Measurements from ENCODE around the gene CYB5D1.

CYB5D1 gene

DNA sequence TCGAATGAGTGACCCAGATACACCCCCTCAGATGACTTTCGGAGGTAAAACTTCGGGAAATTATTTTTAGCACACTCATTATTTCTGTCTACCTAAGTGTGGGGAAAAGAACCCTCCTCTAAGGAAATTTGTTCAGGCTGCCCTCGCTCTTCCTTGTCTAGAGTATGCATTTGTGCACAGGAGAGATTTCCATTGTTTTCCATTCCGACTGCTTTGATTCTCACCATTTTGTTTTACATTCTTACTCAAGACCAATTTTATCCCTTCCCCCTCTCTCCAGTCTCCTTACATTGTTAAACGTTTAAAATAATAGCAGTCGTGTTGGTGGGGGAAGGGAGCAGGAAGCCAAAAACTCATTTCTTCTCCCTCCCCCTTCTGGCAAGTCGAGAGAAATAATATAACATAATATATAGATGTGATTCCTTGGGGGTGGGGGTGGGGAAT is 29.3 kb downstream of the CYB5D1 start:
- no peak for DNase-seq

DNA sequence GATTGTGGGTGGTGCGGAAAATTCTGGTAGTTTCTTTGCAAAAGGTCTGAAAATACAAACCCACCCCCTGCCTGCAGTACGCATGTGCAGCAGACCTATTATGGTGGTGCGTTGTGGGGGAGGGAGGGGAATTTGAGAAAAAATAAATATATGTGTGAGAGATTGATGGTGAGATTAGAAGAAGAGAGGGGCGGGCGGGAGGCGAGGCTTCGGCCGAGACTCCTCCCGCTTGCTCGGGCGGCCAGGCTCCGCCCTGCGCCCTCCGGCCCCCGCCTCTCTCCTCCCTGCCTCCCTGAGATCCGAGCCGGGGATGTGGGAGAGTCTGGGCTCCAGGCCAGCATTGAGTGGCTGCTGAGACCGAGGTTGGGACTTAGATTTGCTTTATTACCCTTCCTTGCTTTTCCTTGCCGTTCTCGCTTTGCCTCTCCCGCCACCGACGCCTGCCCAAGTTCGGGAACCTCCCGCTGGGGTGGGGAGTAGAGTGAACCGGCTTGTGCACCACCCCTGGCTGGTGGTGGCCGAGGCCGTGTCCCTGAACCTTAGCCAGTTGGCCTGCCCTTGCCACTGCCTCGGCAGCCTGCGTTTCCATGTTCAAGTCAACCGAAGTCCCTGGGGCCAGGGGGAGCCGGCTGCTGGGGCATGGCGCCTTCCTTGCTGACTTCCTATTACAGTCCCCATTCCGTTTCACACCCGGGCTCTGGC is 29.8 kb downstream of the CYB5D1 start:
- DNase-seq = peak; percentile 99

DNA sequence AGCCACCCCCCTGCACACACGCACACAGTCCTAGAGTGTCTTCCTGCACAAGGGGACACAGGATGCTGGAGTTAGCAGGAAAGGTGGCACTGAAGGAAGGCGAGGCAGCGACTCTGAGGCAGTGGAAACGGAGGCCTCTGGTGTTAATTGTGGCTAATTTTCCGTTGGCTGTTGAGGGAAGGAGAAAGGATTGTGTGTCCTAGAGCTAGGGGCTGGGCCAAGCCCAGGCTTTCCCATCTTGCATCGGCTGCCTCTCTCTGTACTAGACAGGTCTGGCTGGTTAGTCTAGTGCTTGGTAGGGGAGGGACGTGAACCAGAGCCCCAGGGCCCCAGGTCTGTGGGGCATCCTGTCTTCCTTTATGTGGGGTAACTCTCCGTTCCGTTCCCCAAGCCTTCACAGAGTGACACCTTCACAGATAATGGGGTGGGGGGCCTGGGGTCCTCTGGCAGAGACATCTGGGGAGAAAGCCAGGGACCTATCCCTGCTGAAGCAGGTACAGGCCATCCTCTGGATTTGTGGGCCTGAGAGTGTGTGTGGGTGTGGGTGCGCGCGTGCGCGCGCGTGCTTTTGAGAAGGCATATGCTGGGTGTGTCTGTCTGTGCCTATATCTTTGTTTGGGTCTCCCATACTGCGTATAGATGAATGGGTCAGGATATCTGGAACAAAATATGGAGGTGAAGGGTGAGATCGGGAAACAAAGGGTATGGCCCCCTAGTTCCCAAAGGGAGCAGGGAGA is 30.5 kb downstream of the CYB5D1 start, which contains the start of gene CHD3:
Gene CHD3, plus strand, starts transcription at position 606 of the 737 bp plus-strand sequence. CDS start 212 bp downstream, outside the sequence.
- DNase-seq = peak; percentile 30

DNA sequence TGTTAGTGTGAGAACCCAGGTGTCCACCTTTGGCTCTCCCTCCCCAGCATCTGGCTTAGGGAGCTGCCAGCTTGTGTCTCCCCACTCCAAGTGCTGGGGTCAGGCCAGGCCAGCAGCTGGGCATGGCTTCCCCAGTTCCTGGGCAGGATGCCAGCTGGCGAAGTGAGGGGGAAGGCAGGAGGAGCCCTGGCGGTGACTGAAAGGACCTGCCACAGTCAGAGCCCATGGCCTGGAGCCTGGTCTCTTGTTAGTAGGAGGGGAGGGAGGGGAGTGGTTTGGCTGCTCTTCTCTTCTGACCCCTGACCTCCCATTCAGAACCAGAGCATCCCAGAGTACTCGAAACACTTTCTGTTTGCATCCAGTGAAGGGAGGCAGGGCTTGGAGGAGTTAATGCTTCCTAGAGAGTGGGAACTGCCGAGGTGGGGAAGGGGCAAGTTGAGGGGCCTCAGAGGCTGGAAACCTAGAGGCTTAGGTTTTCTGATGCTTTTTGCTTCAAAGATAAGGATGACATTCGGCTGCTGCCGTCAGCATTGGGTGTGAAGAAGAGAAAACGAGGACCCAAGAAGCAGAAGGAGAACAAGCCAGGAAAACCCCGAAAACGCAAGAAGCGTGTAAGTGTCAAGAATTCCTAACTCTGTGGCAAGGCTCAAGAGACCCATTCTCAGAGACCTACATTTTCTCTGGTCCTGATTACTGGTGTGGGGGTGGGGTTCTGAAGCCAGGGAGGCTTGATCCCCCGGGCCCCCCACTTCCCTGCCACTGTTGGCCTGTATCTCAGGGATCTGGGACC is 31.6 kb downstream of the CYB5D1 start:
- DNase-seq = peak; percentile 97

DNA sequence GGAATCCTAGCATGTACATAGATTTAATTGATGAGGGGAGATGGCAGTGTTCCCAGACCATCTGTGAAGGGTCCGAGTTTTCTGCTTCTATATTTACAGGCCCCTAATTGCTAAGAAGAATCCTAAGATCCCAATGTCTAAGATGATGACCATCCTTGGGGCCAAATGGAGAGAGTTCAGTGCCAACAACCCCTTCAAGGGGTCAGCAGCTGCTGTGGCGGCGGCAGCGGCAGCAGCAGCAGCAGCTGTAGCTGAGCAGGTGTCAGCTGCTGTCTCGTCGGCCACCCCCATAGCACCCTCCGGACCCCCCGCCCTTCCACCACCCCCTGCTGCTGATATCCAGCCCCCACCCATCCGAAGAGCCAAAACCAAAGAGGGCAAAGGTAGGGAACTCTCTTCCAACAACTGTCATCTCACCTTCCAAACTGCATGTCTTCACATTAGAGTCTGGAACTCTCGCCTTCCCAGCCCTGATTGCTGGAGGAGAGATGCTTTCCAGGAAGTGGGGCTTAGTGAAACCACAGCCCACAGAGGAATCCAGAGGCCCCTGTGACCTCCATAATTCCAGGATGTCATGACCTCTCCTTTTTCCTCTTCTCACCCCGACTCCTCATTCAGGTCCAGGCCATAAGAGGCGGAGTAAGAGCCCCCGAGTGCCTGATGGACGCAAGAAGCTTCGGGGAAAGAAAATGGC is 35.5 kb downstream of the CYB5D1 start:
- no peak for DNase-seq

DNA sequence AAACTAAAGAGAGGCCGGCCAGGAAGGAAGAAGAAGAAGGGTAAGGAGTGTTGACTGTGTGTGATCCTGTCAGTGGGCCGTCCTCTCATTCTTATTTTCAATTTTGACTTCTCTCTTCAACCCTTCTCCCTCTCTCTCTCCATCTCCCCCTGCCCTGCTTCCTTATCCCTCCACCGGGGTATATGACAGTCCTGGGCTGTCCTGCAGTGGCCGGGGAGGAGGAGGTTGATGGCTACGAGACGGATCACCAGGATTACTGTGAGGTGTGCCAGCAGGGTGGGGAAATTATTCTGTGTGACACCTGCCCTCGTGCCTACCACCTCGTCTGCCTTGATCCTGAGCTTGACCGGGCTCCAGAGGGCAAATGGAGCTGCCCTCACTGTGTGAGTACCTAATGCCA is 36.4 kb downstream of the CYB5D1 start:
- no peak for DNase-seq

DNA sequence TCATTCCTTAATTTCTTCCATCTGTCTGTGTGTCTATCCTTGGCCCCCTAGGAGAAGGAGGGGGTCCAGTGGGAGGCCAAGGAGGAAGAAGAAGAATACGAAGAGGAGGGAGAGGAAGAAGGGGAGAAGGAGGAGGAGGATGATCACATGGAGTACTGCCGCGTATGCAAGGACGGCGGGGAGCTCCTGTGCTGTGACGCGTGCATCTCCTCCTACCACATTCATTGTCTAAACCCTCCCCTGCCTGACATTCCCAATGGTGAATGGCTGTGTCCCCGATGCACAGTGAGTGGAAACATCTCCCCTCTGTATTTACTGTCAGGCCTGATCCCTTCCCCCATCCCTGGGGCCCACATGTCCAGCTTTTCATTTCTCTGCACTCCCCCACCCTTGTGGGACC is 37.1 kb downstream of the CYB5D1 start:
- DNase-seq = no peak

DNA sequence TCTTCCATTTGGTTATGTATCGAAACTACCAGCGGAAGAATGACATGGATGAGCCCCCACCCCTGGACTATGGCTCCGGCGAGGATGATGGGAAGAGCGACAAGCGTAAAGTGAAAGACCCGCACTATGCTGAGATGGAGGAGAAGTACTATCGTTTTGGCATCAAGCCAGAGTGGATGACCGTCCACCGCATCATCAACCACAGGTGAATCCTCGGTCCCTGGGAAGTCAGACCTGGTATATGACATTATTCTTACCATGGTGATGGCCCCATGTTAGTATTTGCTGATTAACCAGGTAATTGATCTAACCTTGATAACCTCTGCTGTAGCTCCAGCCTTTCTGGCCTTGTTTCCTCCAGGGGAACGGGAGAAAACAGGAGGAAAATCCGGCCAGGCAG is 39.3 kb downstream of the CYB5D1 start:
- DNase-seq = no peak

DNA sequence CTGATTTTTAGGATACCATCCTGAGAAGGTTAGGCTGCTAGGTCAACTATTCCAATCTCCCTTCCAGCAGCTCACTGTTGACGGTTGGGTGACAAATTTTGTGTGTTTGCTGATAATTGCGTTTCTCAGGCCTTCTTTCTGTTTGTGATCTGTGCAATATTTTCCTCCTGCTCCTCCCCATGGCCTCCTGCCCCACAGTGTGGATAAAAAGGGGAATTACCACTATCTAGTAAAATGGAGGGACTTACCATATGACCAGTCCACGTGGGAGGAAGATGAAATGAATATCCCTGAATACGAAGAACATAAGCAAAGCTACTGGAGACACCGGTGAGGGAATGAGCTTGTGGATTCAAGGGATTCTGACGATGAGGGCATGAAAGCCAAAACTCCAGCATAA is 40.0 kb downstream of the CYB5D1 start:
- DNase-seq = peak; percentile 87

DNA sequence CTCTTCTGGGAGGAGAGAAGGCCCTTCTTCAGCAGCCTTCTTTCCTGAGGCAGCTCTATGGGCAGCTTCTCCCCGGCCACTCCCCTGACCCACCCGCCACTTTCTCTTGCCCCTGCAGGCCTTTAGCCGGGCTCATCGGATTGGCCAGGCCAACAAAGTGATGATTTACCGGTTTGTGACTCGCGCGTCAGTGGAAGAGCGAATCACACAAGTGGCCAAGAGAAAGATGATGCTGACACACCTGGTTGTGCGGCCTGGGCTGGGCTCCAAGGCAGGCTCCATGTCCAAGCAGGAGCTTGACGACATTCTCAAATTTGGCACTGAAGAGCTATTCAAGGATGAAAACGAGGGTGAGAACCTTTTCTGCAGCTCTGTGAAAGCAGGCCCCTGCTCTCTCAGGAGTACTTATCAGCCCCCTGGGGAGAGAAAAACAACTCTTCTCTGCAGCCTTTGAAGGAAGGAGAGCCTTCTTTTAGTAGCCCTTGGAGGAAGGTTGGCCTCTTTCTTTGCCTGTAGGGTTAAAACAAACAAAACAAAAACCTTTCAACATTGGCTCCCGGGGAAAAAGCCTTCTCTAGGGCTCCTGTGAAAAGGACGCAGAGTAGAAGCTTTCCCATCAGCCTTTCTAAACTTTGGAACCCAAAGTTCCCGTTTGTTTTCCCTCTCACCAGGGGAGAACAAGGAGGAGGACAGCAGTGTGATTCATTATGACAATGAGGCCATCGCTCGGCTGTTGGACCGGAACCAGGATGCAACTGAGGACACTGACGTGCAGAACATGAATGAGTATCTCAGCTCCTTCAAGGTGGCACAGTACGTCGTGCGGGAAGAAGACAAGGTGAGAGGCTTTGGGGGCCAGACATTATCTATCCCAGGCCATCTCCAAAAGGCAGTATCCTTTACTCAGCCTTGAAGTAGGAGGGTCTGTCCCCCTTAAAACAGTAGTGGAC is 45.6 kb downstream of the CYB5D1 start:
- no peak for DNase-seq

DNA sequence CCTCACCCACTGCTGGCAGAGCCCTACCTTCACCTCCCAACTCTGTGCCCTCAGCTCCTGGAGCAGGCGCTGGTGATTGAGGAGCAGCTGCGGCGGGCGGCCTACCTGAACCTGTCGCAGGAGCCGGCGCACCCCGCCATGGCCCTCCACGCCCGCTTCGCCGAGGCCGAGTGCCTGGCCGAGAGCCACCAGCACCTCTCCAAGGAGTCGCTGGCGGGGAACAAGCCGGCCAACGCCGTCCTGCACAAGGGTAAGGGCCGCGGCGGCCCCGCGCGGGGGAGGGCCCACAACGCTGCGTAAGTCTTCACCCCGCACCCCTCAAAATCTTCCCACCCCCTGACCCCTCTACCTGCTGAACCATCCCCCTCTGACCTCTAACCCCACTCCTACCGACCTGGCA is 51.3 kb downstream of the CYB5D1 start:
- DNase-seq = no peak

DNA sequence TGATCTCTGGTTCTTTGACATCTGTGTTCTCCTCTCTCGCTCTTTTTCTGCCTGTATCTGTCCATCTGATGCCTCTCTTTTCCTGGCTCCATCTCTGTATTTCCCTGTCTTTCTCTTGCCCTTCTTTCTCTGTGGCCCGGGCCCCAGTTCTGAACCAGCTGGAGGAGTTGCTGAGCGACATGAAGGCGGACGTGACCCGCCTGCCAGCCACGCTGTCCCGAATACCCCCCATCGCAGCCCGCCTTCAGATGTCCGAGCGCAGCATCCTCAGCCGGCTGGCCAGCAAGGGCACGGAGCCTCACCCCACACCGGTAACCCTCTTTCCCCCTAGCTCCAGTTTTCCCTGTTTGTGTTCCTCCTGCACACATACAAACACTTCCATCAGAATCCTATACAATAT is 52.5 kb downstream of the CYB5D1 start:
- no peak for DNase-seq

DNA sequence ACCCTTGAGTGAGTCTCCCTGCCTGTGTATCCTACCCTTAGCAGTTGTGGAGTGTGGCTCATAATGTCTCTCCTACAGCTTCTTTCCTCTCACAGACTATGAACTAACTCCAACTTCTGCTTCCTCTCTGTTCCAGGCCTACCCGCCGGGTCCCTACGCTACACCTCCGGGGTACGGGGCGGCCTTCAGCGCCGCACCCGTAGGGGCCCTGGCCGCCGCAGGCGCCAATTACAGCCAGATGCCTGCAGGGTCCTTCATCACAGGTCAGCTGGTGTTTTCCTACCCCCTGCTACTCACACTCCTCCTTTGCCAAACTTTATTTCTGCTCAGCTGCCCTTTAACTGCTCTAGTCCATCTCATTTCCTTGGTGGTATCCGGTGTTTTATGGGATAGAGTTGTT is 52.9 kb downstream of the CYB5D1 start:
- no peak for DNase-seq

DNA sequence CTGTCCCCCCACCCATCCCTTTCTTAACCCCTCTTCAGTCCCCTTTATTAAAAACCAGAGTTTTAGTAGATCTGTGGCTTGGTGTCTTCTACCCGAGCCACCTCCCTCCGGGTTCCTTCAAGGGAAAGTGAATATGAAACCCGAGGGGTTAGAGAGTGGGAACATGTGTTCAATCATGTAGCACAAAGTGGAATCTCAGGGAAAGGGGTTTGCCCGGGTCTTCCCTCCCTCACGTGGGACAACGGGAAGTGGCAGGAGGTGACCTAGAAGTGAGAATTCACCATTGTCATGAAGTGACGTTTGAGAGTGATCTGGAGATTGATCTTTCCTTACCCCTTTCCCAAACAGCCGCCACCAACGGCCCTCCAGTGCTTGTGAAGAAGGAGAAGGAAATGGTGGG is 53.3 kb downstream of the CYB5D1 start:
- DNase-seq = no peak
